ENCODE measurements around the gene MRPL55.

- no peak for TF ChIP-seq POLR2A (IDR thresholded peaks at IDR 0.05; ENCODE audit: low read length)
- TF ChIP-seq GATA1 (IDR thresholded peaks at IDR 0.05; ENCODE audit: low read depth, low read length), result no peak
Observed at GRCh38 chr1:228150461-228151179, 41.5 kb upstream of the MRPL55 start.
